NT2/D1 (cell line): ENCODE measurements around the gene HOXA6.
A peak's percentile ranks its signal among the peaks of the same experiment; 100 is the strongest.

Source experiments
- SUZ12 ChIP-seq: IDR thresholded peaks from 2 replicates; pipeline ENCODE4 v1.6.1; 2011; ENCODE audit not compliant: insufficient read length, insufficient read depth; ENCODE audit errors: extremely low read depth
- YY1 ChIP-seq: IDR thresholded peaks from 2 replicates; pipeline ENCODE4 v1.6.1; 2011; ENCODE audit not compliant: insufficient read length, insufficient read depth
- ZNF274 ChIP-seq: IDR thresholded peaks from 2 replicates; pipeline ENCODE4 v1.6.1; 2011; ENCODE audit warnings: mild to moderate bottlenecking, low read depth, low read length

DNA sequence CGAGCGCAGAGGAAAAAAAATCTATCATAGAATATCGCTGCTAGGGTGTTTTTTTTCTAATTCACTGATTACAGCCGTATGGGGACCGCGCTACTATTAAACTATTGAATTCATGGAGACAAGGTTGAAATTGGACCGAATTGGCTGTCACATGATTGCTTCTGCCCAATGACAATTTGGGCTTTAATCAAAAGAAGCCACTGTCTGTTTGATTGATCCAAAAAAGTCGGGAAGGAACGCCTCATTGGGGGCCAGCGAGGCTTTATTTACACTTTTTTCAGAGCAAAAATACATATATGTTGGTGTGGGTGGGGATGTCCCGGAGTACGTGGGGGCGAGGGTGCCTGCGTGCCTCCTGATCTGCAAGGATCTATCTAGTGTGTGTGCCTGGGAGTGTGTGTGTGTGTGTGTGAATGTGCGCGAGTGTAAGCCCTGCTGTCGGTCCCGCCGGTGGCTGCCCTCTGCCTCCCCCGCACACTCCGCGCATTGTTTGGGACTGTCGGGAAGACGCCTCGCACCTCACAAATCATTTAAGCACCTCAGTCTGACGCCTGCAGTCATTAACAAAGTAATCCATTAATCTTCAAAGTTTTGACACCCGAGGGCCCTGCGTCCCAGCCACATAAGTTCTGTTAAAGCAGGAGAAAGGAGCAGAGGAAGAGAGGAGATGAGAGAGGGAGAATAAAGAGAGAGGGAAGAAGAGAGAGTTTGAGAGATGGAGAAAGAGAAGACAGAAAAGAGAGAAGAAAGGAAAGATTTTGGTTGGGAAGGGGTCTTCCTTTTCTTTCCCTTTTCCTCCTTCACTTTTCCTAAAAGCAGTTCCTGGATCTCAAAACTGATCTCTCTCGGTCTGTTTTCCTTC, 44.8 kb downstream of the HOXA6 start, which contains the start of gene HOXA2:
- TF ChIP-seq SUZ12 (peak; percentile 97), YY1 (no peak), ZNF274 (no peak)
